HEK293 (cell line): ENCODE data around the gene SRD5A1.

Experiments
- CTCF ChIA-PET: fragments of 350-600 bp; formaldehyde crosslinking; extraction: SDS; loops from one replicate; lab custom pipeline; 2021; ENCODE audit warnings: antibody characterized with exemption; lab: Yijun Ruan, JAX
- POLR2A ChIA-PET: fragments of 300-600 bp; formaldehyde crosslinking; extraction: SDS; loops from one replicate; lab custom pipeline; 2020; ENCODE audit warnings: antibody characterized with exemption, inconsistent platforms; lab: Yijun Ruan, JAX
- H3K27ac ChIP-seq: fragments of 200-500 bp; sonication (Bioruptor generic); 2 replicates; pipeline ENCODE4 v1.5.1; 2014; ENCODE audit warnings: low read depth, low read length, control low read depth, inconsistent platforms; ENCODE audit errors: extremely low read depth
- H3K36me3 ChIP-seq, 2 experiments: fragments of 200-500 bp in 1 of 2; sonication (Bioruptor generic) in 1 of 2; 1 replicate in 1 of 2; 2 replicates in 1 of 2; pipeline ENCODE4 v1.5.1; 2014 to 2017; ENCODE audit warnings: inconsistent platforms in 2 of 2, low read length in 2 of 2; ENCODE audit not compliant: control insufficient read depth in 2 of 2, insufficient read depth in 1 of 2
- H3K4me1 ChIP-seq: fragments of 200-500 bp; sonication (Bioruptor generic); 2 replicates; pipeline ENCODE4 v1.5.1; 2014; ENCODE audit warnings: mild to moderate bottlenecking, low read length, inconsistent platforms; ENCODE audit not compliant: control insufficient read depth, insufficient read depth
- H3K4me3 ChIP-seq: 2 replicates; pipeline ENCODE4 v1.5.1; 2011; ENCODE audit warnings: low read depth, mild to moderate bottlenecking, control low read depth, low read length, moderate library complexity
- H3K9me3 ChIP-seq: fragments of 200-500 bp; sonication (Bioruptor generic); 2 replicates; pipeline ENCODE4 v1.5.1; 2014; ENCODE audit warnings: low read depth, low read length, inconsistent platforms; ENCODE audit not compliant: control insufficient read depth, insufficient read depth
- GLIS2 ChIP-seq: fragments of 450-650 bp; formaldehyde crosslinking; IDR thresholded peaks from 2 replicates; pipeline ENCODE4 v1.5.1; 2016; ENCODE audit warnings: missing biosample characterization, missing genetic modification characterization
- MYNN ChIP-seq: fragments of 450-650 bp; formaldehyde crosslinking; IDR thresholded peaks from 2 replicates; pipeline ENCODE4 v1.5.1; 2016; ENCODE audit warnings: missing biosample characterization, missing genetic modification characterization, borderline replicate concordance
- SCRT2 ChIP-seq: fragments of 450-650 bp; formaldehyde crosslinking; IDR thresholded peaks from 2 replicates; pipeline ENCODE4 v1.5.1; 2016; ENCODE audit warnings: missing biosample characterization, missing genetic modification characterization
- ZBTB20 ChIP-seq: fragments of 450-650 bp; formaldehyde crosslinking; IDR thresholded peaks from 2 replicates; pipeline ENCODE4 v1.5.1; 2016; ENCODE audit warnings: missing biosample characterization, missing genetic modification characterization
- ZFHX2 ChIP-seq: fragments of 450-650 bp; formaldehyde crosslinking; conservative IDR thresholded peaks from 2 replicates; pipeline ENCODE4 v1.5.1; 2016; ENCODE audit warnings: missing biosample characterization, missing genetic modification characterization
- ZFP37 ChIP-seq: fragments of 450-650 bp; formaldehyde crosslinking; IDR thresholded peaks from 2 replicates; pipeline ENCODE4 v1.5.1; 2016; ENCODE audit warnings: missing biosample characterization, missing genetic modification characterization
- ZNF112 ChIP-seq: fragments of 450-650 bp; formaldehyde crosslinking; IDR thresholded peaks from 2 replicates; pipeline ENCODE4 v1.5.0; 2017; ENCODE audit warnings: missing biosample characterization, missing genetic modification characterization
- ZNF184 ChIP-seq: fragments of 450-650 bp; IDR thresholded peaks from 2 replicates; pipeline ENCODE4 v1.5.1; 2018; ENCODE audit warnings: missing biosample characterization, mild to moderate bottlenecking, missing genetic modification characterization
- ZNF202 ChIP-seq: fragments of 450-650 bp; formaldehyde crosslinking; IDR thresholded peaks from 2 replicates; pipeline ENCODE4 v1.5.1; 2016; ENCODE audit warnings: missing biosample characterization, missing genetic modification characterization, borderline replicate concordance
- ZNF37A ChIP-seq: fragments of 450-650 bp; IDR thresholded peaks from 2 replicates; pipeline ENCODE4 v1.5.1; 2018; ENCODE audit warnings: missing biosample characterization, missing genetic modification characterization
- ZNF423 ChIP-seq: fragments of 450-650 bp; formaldehyde crosslinking; IDR thresholded peaks from 2 replicates; pipeline ENCODE4 v1.5.1; 2016; ENCODE audit warnings: missing biosample characterization, missing genetic modification characterization
- ZNF510 ChIP-seq: fragments of 450-650 bp; formaldehyde crosslinking; IDR thresholded peaks from 2 replicates; pipeline ENCODE4 v1.5.1; 2018; ENCODE audit warnings: mild to moderate bottlenecking, missing genetic modification characterization, missing biosample characterization; ENCODE audit not compliant: insufficient replicate concordance
- ZNF610 ChIP-seq: fragments of 450-650 bp; formaldehyde crosslinking; IDR thresholded peaks from 2 replicates; pipeline ENCODE4 v1.5.1; 2016; ENCODE audit warnings: missing biosample characterization, missing genetic modification characterization, borderline replicate concordance
- ZNF792 ChIP-seq: fragments of 450-650 bp; formaldehyde crosslinking; IDR thresholded peaks from 2 replicates; pipeline ENCODE4 v1.5.1; 2016; ENCODE audit warnings: missing biosample characterization, missing genetic modification characterization
- ZSCAN30 ChIP-seq: fragments of 450-650 bp; IDR thresholded peaks from 2 replicates; pipeline ENCODE4 v1.5.1; 2018; ENCODE audit warnings: missing biosample characterization, mild to moderate bottlenecking, missing genetic modification characterization, moderate library complexity
- TF ChIP-seq, protein P1 (sequence below): fragments of 450-650 bp; IDR thresholded peaks from 2 replicates; pipeline ENCODE4 v1.5.1; 2018; ENCODE audit warnings: missing biosample characterization, mild to moderate bottlenecking, missing genetic modification characterization
- TF ChIP-seq, protein P2 (sequence below): fragments of 450-650 bp; formaldehyde crosslinking; IDR thresholded peaks from 2 replicates; pipeline ENCODE4 v1.5.1; 2016; ENCODE audit warnings: missing biosample characterization, missing genetic modification characterization, borderline replicate concordance
- TF ChIP-seq, protein P3 (sequence below): IDR thresholded peaks from 2 replicates; pipeline ENCODE4 v1.6.1; 2011; ENCODE audit warnings: mild to moderate bottlenecking, low read depth, low read length, borderline replicate concordance
- TF ChIP-seq, protein P4 (sequence below): fragments of 450-650 bp; formaldehyde crosslinking; IDR thresholded peaks from 2 replicates; pipeline ENCODE4 v1.5.1; 2016; ENCODE audit warnings: missing biosample characterization, missing genetic modification characterization, borderline replicate concordance
- TF ChIP-seq, protein P5 (sequence below): fragments of 450-650 bp; formaldehyde crosslinking; IDR thresholded peaks from 2 replicates; pipeline ENCODE4 v1.5.1; 2017; ENCODE audit warnings: missing biosample characterization, mild to moderate bottlenecking, missing genetic modification characterization, moderate library complexity
- TF ChIP-seq, protein P6 (sequence below): fragments of 450-650 bp; formaldehyde crosslinking; IDR thresholded peaks from 2 replicates; pipeline ENCODE4 v1.5.1; 2016; ENCODE audit warnings: missing biosample characterization, missing genetic modification characterization

The SRD5A1 gene

DNA sequence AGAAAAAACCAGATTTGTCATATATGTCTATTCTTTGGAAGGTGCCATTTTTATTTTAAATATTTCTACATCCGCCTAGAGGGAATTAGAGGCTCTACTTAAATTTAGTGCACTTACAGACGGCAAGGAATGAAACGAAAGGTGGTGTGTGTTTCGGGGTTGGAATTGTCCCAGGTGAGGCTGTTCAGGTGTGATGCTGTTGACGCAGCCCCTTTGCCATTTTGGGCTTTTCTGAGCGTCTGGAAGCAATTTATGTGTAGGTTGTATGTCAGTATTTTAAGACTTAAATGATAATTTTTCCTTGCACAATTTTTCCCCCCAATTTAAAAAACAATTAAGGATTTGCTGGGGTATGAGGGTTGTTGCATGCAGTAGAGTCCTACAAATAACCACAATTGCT lies 82.0 kb downstream of the SRD5A1 start:
- ChIA-PET CTCF (no interaction called here), POLR2A (no interaction called here)
- Histone ChIP-seq H3K4me3 (peak overlapping the region; percentile 69), H3K4me1 (peaks cover 29% of the 10 kb centered on the region), H3K9me3 (no peaks in the 10 kb centered on the region), H3K36me3 (peaks cover 0 to 41% of the 10 kb centered on the region in 2 experiments; a peak in 1 of 3 replicates), H3K27ac (no peak overlapping the region)
- TF ChIP-seq ZNF112 (tag by site-specific recombination) (no peak), ZBTB20 (no peak), ZNF423 (tag by site-specific recombination) (no peak), MYNN (no peak), ZNF184 (tag by site-specific recombination) (no peak), ZNF37A (tag by site-specific recombination) (no peak), ZSCAN30 (tag by site-specific recombination) (no peak), ZFP37 (tag by site-specific recombination) (no peak), ZNF202 (no peak), GLIS2 (tag by site-specific recombination) (no peak), ZNF610 (no peak)
- TF ChIP-seq, protein P1, sequence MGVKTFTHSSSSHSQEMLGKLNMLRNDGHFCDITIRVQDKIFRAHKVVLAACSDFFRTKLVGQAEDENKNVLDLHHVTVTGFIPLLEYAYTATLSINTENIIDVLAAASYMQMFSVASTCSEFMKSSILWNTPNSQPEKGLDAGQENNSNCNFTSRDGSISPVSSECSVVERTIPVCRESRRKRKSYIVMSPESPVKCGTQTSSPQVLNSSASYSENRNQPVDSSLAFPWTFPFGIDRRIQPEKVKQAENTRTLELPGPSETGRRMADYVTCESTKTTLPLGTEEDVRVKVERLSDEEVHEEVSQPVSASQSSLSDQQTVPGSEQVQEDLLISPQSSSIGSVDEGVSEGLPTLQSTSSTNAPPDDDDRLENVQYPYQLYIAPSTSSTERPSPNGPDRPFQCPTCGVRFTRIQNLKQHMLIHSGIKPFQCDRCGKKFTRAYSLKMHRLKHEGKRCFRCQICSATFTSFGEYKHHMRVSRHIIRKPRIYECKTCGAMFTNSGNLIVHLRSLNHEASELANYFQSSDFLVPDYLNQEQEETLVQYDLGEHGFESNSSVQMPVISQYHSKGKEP (tag by site-specific recombination): no peak
- TF ChIP-seq, protein P2, sequence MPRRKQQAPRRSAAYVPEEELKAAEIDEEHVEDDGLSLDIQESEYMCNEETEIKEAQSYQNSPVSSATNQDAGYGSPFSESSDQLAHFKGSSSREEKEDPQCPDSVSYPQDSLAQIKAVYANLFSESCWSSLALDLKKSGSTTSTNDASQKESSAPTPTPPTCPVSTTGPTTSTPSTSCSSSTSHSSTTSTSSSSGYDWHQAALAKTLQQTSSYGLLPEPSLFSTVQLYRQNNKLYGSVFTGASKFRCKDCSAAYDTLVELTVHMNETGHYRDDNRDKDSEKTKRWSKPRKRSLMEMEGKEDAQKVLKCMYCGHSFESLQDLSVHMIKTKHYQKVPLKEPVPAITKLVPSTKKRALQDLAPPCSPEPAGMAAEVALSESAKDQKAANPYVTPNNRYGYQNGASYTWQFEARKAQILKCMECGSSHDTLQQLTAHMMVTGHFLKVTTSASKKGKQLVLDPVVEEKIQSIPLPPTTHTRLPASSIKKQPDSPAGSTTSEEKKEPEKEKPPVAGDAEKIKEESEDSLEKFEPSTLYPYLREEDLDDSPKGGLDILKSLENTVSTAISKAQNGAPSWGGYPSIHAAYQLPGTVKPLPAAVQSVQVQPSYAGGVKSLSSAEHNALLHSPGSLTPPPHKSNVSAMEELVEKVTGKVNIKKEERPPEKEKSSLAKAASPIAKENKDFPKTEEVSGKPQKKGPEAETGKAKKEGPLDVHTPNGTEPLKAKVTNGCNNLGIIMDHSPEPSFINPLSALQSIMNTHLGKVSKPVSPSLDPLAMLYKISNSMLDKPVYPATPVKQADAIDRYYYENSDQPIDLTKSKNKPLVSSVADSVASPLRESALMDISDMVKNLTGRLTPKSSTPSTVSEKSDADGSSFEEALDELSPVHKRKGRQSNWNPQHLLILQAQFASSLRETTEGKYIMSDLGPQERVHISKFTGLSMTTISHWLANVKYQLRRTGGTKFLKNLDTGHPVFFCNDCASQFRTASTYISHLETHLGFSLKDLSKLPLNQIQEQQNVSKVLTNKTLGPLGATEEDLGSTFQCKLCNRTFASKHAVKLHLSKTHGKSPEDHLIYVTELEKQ: no peak

DNA sequence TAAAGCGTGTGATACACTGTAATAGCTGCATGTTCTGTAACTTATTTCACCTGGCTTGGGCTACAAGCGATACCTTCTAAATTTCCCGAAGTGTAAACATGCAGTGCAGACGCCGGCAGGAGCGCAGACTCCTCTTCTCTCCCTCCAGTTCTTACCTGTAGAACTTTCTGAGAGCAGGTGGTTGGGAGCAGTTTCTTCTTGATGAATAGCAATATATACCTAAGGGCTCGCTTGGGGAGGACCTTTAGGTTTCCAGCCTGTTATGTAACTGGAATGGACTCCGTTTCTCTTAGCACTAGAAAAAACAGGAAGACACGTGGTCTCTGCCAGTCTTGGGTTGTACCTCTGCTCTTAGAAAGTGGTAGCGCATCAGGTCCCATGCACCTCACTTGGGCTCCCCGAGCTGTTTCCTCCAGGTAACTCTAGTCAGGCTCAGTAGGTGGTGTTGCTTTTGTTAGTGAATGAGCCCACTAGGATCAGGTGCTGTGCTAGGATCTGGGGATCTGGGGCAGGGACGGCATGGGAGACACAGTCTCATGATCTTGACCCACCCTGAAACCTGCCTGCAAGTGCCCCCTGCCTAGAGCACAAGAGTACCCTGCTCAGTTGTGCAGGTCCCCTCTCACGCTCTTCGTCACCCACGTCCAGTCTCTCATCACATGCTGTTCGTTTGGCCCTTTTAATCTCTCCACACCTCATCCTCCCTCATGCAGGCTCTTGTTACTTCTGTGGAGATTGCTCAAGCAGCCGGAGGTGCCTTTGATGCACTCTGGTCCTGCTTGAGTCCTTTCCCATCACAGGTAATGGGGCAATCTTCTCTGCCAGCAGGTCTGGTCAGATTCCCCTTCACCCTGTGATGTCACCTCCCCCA lies 82.8 kb downstream of the SRD5A1 start:
- Histone ChIP-seq H3K4me1 (peaks cover 33% of the 10 kb centered on the region), H3K9me3 (no peaks in the 10 kb centered on the region), H3K36me3 (peaks cover 0 to 41% of the 10 kb centered on the region in 2 experiments; a peak in 1 of 3 replicates), H3K27ac (no peak overlapping the region), H3K4me3 (peak overlapping the region; percentile 69)
- POLR2A ChIA-PET: interaction anchor here (1.5 kb wide), 1 partner anchor 83 kb away, joined by 4 read pairs; the partner anchor contains the start of genes NSUN2 and SRD5A1
- CTCF ChIA-PET: interaction anchor here (0.6 to 0.7 kb wide), 2 partner anchors 455 to 943 kb away, joined by 3 read pairs; no protein-coding TSS in a partner anchor
- TF ChIP-seq, protein P3, sequence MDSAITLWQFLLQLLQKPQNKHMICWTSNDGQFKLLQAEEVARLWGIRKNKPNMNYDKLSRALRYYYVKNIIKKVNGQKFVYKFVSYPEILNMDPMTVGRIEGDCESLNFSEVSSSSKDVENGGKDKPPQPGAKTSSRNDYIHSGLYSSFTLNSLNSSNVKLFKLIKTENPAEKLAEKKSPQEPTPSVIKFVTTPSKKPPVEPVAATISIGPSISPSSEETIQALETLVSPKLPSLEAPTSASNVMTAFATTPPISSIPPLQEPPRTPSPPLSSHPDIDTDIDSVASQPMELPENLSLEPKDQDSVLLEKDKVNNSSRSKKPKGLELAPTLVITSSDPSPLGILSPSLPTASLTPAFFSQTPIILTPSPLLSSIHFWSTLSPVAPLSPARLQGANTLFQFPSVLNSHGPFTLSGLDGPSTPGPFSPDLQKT: no peak
- TF ChIP-seq, protein P4, sequence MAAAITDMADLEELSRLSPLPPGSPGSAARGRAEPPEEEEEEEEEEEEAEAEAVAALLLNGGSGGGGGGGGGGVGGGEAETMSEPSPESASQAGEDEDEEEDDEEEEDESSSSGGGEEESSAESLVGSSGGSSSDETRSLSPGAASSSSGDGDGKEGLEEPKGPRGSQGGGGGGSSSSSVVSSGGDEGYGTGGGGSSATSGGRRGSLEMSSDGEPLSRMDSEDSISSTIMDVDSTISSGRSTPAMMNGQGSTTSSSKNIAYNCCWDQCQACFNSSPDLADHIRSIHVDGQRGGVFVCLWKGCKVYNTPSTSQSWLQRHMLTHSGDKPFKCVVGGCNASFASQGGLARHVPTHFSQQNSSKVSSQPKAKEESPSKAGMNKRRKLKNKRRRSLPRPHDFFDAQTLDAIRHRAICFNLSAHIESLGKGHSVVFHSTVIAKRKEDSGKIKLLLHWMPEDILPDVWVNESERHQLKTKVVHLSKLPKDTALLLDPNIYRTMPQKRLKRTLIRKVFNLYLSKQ (tag by site-specific recombination): no peak
- TF ChIP-seq, protein P5, sequence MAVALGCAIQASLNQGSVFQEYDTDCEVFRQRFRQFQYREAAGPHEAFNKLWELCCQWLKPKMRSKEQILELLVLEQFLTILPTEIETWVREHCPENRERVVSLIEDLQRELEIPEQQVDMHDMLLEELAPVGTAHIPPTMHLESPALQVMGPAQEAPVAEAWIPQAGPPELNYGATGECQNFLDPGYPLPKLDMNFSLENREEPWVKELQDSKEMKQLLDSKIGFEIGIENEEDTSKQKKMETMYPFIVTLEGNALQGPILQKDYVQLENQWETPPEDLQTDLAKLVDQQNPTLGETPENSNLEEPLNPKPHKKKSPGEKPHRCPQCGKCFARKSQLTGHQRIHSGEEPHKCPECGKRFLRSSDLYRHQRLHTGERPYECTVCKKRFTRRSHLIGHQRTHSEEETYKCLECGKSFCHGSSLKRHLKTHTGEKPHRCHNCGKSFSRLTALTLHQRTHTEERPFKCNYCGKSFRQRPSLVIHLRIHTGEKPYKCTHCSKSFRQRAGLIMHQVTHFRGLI (tag by site-specific recombination): no peak
- TF ChIP-seq ZNF792 (tag by site-specific recombination) (no peak), ZFHX2 (no peak), SCRT2 (peak; percentile 64), ZNF510 (tag by site-specific recombination) (no peak)
- TF ChIP-seq, protein P6, sequence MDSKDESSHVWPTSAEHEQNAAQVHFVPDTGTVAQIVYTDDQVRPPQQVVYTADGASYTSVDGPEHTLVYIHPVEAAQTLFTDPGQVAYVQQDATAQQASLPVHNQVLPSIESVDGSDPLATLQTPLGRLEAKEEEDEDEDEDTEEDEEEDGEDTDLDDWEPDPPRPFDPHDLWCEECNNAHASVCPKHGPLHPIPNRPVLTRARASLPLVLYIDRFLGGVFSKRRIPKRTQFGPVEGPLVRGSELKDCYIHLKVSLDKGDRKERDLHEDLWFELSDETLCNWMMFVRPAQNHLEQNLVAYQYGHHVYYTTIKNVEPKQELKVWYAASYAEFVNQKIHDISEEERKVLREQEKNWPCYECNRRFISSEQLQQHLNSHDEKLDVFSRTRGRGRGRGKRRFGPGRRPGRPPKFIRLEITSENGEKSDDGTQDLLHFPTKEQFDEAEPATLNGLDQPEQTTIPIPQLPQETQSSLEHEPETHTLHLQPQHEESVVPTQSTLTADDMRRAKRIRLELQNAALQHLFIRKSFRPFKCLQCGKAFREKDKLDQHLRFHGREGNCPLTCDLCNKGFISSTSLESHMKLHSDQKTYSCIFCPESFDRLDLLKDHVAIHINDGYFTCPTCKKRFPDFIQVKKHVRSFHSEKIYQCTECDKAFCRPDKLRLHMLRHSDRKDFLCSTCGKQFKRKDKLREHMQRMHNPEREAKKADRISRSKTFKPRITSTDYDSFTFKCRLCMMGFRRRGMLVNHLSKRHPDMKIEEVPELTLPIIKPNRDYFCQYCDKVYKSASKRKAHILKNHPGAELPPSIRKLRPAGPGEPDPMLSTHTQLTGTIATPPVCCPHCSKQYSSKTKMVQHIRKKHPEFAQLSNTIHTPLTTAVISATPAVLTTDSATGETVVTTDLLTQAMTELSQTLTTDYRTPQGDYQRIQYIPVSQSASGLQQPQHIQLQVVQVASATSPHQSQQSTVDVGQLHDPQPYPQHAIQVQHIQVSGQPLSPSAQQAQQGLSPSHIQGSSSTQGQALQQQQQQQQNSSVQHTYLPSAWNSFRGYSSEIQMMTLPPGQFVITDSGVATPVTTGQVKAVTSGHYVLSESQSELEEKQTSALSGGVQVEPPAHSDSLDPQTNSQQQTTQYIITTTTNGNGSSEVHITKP (tag by site-specific recombination): peak; percentile 57
